DOHH2 (cell line): ENCODE data around the gene CNDP1.

Experiments
- CTCF ChIP-seq: fragments of 200-600 bp; sonication (generic); IDR thresholded peaks from one replicate; pipeline ENCODE4 v1.5.1; 2014; ENCODE audit warnings: antibody characterized with exemption, mild to moderate bottlenecking, low read depth, low read length; ENCODE audit not compliant: poor library complexity, severe bottlenecking
- EZH2phosphoT487 ChIP-seq: fragments of 200-600 bp; sonication (generic); IDR thresholded peaks from 2 replicates; pipeline ENCODE4 v1.6.1; 2017; ENCODE audit warnings: borderline replicate concordance, mild to moderate bottlenecking, antibody characterized with exemption, low read length, moderate library complexity, mixed read lengths

DNA sequence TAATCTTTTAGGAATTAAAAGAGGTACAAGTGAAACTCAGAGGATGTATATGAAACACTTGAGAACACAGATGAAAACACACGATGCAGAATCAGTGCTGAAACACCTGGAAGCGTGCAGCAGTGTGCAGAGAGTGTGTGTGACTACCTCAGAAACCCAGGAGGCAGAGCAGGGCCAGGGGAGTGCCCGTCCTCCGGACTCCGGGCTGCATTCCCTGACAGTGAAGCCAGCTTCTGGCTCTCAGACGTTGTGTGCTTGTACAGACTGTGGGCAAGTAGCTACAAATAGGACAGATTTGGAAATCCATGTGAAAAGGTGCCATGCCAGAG lies 98.0 kb downstream of the CNDP1 start:
- TF ChIP-seq CTCF (no peak), EZH2phosphoT487 (no peak)
